NT2/D1 (cell line): ENCODE measurements around the gene SYVN1.

Source experiments
- SUZ12 ChIP-seq: IDR thresholded peaks from 2 replicates; pipeline ENCODE4 v1.6.1; 2011; ENCODE audit not compliant: insufficient read length, insufficient read depth; ENCODE audit errors: extremely low read depth
- YY1 ChIP-seq: IDR thresholded peaks from 2 replicates; pipeline ENCODE4 v1.6.1; 2011; ENCODE audit not compliant: insufficient read length, insufficient read depth

DNA sequence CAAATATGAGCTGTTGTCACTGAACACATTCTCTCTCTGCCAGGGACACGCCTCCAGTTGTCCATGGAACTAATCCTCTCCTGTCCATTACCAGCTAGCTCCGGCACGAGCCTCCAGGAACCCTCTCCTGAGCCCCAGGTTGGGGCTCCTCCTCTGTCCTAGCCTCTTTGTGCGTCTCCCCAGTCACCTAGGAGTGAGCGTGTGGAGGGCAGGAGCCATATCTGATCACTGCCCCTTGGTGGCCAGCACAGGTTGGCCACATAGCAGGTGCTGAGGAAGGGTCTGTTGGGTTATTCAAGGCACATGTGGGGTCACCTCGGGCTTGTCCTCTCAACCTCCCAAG lies 2.5 kb downstream of the SYVN1 start:
- no peak for TF ChIP-seq SUZ12
- TF ChIP-seq YY1: no peak
